GM21515 (cell line): ENCODE measurements around the gene FGGY.
"Not testable (repeated sequence)": the region's sequence is repeated elsewhere in the genome, so short reads cannot be mapped to it uniquely, and the experiment has no call there.

Experiments used
- ATAC-seq: cut with Tn5 transposase; IDR thresholded peaks from one replicate; pipeline ENCODE4 v1.9.1; 2021; ENCODE audit not compliant: unreplicated experiment

The FGGY gene

DNA sequence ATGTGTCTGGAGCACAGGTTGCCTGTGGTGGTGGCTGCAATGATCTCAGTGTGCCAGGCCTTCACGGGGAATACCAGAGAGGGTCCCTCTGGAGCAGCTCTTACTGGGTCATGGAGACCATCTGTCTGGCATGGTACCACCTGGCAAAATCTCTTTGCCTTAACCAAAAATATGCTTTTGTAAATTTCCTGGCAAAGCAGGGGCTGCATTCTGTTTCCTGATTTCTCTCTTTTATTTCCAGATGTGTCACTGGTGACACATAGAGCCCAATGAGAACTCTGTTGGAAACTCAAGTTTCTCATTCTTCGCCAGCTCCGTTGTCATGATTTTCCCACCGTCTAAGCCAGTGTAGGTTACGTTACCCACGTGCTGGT, 136.5 kb downstream of the FGGY start:
- no peak for ATAC-seq

DNA sequence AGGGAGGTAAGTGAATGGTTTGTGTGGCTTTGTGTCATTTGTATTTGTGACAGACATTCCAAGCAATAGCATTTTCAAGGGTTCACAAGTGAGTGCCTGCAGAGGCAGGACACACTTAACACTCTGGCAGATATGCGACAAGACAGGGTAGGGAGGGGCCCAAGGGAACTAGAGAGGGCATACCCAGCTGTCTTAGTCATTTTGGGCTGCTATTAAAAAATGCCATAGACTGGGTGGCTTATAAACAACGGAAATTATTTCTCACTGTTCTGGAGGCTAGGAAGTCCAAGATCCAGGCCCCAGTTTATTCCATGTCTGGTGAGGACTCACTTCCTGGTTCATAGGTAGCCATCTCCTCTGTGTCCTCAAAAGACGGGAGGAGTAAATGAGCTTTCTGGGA, 137.4 kb downstream of the FGGY start:
- ATAC-seq = no peak

DNA sequence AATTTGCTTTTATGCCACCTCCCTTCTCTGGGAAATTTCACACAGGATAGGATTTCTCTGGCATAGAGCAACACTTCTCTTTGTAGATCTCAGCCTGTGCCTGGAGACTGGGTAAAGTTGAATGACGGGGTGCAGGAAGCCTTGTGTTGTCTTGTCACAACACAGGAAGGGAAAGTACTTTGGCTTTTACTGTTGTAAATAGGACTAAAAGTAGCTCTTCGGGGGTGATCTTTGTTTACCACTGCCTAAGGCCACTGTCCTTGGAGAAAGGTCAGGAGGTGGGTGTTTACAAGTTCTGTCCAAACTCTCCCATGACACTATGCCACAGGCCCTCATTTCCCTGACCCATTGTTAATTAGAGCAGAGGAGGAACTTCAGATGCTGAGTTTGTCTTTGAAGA, 139.7 kb downstream of the FGGY start:
- no peak for ATAC-seq

DNA sequence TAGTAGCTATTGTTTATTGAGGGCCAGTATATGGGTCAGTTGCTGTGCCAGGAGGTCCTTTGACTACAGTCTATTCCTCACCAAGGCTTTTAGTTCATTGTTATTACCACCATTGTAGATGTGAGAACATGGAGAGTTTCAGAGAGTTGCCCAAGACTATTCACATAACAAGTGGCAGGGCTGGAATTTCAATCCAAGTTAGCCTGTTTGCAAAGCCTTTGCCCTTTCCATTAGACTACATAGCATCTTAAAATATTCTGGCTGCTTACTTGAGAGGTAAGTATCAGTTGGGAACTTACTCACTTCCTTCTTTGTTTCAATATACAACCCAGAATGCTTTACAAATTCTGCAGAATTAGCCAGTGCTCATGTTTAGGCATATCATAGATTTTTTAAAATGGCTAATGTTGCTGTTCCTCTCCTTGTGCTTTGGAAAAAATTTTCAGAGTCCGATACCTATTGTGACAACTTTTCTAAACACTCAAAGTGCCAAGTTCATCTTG, 141.2 kb downstream of the FGGY start:
- ATAC-seq = no peak

DNA sequence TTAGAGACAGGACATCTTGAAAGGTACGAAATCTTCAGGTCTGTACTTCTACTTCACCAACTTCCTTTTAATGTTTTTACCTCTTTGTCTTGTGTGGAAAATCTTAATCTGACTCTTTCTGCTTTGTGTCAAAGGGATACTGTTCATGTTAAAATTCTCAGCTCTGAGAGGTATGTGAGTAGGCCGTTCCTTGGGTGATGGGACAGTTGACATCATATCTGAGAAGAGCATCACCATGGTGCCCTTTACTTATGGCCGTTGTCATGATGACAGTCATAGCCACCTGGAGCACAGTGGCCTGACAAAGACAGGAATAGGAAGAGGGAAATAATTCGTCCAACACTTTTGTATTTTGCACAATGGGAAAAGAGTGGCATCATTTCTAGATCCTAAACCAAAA, 145.6 kb downstream of the FGGY start:
- ATAC-seq = no peak

DNA sequence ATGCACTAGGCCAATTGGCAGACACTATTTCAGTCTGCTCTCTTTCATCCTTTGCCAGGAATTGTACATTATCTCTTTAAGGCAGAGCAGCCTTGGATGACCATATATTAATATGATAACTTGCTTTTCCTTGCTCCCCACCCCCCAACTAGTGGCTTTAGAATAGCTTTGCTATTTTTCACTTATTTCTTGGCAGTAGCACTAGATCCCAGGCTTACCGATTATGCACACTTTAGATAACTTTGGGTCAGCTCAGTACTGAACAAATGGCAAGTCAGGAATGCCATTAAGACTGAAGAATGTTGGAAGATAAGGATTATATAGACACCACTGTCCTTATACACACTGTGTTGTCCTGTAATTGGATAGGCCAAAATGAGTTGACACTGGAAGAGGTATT, 146.4 kb downstream of the FGGY start:
- ATAC-seq = no peak

DNA sequence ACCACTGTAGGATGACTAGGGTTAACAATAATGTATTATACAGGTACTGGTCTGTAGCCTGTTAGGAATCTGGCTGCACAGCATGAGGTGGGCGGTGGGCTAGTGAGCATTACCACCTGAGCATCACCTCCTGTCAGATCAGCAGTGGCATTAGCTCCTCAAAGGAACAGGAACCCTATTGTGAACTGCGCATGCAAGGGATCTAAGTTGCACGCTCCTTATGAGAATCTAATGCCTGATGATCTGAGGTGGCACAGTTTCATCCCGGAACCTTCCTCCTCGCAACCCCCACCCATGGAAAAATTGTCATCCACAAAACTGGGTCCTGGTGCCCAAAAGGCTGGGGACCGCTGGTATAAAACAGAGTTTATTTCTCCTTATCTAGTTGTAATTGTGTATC, 147.6 kb downstream of the FGGY start:
- ATAC-seq = no peak

DNA sequence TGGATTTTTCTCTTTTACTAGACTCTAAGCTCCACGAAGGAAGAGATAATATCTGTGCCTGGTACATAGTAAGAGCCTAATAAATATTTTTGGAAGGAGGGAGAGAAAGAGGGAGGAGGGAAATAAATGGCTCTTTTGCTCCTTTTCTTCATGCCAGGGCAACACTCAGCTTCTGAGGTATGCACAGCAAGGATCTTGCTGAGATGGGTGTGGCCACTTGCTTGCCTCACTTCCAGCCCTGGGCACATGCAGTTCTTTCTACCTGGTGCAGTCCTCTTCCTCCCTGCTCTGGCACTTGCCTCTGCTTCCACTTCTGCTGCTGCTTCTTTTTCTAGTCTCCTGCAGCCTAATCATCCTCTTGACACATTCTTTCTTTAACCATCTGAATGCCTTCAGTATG, 148.1 kb downstream of the FGGY start:
- no peak for ATAC-seq

DNA sequence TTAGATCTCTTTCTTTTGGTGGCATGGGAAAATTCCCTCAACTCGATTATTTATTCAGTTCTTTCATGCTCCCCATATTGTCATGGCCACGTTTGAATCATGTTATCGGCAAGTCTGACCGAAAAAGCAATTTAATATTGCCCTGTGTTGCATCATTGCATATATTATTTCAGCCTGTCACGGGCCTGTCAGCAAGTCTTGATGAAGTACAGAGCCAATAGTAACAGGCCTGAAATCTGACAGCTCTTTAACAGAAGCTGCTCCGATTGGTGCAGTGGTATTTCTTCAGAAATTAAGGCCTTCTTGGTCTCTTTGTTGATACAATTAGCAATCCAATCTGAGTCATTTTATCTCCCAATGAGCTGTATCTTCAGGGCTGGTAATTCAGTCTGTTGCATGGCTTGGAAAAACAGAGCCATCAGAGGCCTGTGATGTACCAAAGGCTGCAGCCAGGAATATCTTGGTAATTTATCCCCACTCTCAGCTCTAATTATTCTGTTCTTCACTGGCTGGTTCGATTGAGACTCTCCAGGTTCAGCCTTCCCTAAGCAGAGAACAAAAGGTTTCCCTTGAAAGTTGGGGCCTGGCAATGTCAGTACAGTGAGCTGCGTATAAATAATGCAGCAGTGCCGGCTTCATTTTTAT, 149.5 kb downstream of the FGGY start:
- no peak for ATAC-seq

DNA sequence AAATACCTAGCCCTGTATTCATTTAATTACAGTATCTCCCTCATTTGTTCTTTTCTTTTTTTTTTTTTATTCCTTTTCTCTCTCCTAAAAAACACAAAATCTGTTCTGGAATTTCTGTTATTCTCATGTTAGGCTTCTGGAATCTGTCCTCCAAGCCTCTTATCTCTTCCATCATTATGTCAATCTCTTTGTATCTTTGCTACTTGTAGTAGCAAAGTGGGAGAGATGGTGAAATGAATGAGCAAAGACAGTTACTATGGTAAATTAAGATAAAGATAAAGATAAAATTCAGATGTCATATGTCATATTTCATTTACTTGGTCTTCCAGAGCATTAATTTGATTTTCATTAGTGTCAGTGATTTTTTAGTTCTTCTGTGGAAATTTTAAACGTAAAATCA, 155.1 kb downstream of the FGGY start:
- ATAC-seq = no peak

DNA sequence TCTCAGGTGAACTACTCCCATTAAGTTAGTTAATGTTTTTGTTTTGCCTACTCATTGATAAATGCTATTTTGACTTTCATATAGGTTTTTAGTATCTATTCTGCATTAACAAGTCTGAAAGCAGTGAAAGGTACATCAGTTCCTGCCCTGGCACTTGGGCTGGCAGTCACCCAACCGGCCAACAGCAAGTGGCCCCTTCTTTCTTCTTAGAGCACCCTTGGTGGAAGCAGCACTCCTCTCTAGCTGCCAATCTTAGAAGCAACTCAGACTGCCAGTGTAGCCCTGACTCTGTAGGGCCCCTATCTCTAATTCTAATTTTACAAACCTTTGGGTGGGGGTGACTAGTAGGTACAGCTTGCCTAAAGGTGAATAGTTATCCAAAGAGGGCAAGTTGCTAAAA, 155.7 kb downstream of the FGGY start:
- no peak for ATAC-seq

DNA sequence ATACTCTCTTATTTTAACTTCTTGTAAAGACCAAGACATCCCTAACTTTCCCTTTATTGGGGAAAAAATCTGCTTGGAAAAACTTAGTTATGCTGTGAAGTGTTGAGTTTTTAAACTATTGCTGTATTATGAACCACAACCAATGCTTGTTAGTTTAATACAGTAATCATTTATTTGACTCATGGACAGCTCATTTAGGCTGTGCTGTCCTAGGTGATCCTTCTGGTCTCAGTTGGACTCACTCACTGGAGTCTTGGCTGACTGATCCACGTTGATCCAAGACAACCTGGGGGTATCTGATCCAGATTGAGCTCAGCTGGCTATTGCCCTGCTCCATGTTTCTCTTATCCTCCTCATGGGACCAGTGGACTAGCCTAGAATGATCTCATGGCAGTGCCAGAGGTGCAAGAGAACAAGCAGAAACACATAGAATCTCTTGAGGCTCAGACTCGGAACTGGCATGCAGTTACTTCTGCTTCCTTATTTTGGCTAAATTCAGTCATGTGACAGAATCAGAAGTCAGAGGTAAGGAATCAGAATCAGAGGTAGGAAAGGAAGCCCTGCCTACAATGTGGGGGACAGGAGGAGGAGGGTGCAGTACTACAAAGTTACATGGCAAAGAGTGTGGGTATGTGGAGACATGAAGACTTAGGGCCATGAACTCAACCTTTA, 156.5 kb downstream of the FGGY start:
- no peak for ATAC-seq

DNA sequence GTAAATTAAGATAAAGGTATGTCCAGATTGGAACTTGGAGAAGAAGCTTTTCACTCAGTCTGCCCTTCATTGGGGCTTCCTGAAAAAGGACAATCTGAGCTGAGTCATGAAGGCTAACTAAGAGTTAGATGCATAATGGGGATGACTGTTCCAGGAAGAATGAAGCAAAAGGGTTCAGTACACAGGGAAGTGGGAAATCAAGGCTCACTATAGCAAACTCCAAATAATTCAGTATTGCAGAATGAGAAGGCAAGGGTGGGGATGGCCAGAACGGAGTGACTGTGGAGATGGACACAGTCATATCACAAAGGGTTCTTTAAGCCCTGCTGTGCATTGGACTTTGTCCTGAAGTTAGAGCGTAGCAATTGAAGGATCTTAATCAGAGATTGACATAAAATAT, 158.3 kb downstream of the FGGY start:
- no peak for ATAC-seq

DNA sequence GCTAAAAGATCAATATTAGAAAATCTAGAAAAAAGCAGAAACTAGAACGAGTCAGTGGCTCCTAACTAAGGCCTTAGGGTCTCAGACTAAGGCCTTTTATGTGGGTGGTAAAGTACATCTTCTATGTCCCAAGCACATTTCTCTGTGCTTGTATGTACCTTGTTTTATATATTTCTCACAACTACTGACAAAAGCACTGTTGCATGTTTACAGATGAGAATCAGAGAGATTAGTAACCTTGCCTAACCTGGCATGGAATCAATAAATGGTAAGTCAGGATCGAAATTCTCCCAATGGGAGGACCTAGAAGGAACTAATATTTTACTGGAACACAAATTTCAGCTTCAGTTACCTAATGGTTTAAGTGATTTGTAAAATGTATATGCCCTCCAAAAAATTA, 160.9 kb downstream of the FGGY start:
- ATAC-seq = no peak

DNA sequence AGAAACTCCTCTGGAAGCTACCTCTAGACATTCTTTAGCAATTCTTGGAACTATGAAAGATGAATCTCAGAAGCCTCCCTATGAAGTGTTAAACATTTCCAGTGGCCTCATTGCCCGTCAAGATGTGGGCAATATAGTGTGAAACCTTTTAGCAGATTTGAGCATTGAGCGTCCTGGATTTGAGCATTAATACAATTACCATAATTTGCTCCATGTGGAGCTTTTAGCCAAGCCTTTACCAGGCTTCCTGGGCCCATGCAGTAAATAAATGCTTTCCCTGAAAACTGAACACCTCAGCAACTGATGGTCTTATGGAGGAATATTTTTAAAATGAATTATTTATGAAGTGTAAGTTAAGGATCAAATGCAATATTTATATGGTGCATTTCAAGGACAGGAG, 162.0 kb downstream of the FGGY start:
- no peak for ATAC-seq

DNA sequence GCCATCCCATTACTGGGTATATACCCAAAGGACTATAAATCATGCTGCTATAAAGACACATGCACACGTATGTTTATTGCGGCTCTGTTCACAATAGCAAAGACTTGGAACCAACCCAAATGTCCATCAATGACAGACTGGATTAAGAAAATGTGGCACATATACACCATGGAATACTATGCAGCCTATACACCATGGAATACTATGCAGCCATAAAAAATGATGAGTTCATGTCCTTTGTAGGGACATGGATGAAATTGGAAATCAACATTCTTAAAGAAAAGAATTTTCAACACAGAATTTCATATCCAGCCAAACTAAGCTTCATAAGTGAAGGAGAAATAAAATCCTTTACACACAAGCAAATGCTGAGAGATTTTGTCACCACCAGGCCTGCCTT, 166.0 kb downstream of the FGGY start:
- not testable (repeated sequence) for ATAC-seq

DNA sequence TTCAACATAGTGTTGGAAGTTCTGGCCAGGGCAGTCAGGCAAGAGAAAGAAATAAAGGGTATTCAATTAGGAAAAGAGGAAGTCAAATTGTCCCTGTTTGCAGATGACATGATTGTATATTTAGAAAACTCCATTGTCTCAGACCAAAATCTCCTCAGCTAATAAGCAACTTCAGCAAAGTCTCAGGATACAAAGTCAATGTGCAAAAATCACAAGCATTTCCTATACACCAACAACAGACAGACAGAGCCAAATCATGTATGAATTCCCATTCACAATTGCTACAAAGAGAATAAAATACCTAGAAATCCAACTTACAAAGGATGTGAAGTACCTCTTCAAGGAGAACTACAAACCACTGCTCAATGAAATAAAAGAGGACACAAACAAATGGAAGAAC, 168.6 kb downstream of the FGGY start:
- not testable (repeated sequence) for ATAC-seq

DNA sequence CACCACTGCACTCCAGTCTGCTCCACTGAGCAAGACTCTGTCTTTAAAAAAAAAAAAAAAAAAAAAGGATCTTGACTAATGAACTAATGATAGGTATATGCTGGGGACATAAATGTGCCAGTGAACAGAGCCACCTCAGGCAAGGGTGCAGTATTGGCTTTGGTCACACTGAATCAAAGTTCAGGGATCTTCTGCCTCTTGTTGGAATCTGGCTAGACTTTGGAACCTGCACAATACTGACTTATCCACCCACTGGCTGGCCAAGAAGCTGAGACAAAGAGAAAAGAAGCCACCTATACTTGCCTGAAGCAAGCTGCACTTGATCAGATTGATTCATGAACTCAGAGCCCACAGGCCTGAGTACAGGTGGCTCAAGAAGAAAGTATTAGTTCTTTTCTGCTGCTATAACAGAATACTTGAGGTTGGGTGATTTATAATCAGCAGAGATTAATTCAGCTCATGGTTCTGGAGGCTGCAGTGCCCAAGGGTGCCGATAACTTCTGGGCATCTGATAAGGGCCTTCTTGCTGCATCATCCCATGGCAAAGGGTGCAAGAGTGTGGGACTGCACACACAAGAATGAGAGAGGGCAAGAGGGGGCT, 172.0 kb downstream of the FGGY start:
- no peak for ATAC-seq

DNA sequence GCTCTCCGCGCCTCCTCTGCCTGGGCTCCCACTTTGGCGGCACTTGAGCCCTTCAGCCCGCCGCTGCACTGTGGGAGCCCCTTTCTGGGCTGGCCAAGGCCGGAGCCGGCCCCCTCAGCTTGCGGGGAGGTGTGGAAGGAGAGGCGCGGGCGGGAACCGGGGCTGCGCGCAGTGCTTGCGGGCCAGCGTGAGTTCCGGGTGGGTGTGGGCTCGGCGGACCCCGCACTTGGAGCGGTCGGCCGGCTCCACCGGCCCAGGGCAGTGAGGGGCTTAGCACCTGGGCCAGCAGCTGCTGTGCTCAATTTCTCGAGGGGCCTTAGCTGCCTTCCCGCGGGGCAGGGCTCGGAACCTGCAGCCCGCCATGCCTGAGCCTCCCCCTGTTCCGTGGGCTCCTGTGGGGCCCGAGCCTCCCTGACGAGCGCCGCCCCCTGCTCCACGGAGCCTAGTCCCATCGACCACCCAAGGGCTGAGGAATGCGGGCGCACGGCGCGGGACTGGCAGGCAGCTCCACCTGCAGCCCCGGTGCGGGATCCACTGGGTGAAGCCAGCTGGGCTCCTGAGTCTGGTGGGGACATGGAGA, 175.2 kb downstream of the FGGY start:
- not testable (repeated sequence) for ATAC-seq

DNA sequence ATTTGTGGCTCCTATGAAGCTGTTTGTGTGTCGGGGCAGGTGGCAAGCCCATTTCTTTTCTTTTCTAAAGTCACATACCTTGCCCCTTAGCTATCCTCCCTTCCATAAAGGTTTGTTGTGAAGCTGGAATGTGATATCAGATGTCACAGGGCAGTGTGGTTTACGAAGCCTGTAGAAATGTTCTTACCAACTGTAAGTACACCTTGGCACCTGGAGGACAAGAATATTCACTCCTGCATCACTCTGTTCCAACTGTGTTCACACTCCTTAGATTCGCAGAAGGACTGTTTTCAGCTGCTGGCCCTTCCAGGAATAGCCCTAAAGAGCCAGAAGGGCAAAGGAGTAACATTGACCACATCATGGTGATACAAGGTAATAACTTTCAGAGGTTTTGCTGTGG, 176.9 kb downstream of the FGGY start:
- ATAC-seq = no peak

DNA sequence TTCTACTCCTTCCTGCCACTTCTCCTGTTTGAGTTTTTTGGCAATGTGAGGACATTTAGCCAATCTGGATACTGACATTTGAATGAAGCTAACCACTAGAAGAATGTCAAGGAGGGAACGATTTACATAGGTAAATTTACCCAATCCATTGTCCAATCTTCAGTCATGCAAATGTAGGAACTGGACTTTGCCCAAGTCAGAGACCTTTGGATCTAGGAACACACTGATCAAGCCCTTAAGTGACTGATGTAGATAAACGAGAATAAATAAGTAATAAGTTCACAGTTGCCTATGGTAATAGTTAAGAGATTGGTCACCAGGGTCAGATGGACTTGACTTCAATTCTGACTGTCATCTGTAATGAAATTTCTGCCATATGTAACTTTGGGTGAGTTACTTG, 177.6 kb downstream of the FGGY start:
- no peak for ATAC-seq

DNA sequence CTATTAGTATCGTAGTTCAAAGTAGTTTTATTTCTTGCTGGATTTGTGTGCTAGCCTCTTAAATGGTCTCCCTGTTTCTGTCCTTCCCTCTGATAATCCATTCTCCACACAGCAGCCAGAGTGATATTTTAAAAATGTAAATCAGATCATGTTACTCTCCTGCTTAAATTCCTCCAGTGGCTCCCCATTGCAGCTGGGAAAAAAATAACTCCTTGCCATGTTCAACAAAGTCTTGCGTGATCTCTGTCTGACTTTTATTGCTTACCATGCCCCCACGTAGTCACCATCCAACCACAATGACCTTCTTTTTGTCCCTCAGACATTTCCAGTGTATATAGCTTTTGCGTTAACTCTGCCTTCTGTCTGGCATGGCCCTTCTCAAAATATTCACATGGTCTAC, 178.8 kb downstream of the FGGY start:
- no peak for ATAC-seq
